Ecto neural progenitor cell (in vitro differentiated cells): ENCODE measurements around the gene ATF7IP2.
"Not testable (repeated sequence)": the region's sequence is repeated elsewhere in the genome, so short reads cannot be mapped to it uniquely, and the experiment has no call there.

ENCODE experiments used
- DNase-seq: peaks from one replicate; pipeline ENCODE4 v3.0.0-alpha.2; 2018; ENCODE audit warnings: low spot score

Gene ATF7IP2

GRCh38 chr16:10452208-10453158 is 66.6 kb downstream of the ATF7IP2 start:
- not testable (repeated sequence) for DNase-seq

GRCh38 chr16:10453159-10453510 is 67.3 kb downstream of the ATF7IP2 start:
- DNase-seq, result no peak

GRCh38 chr16:10465821-10466220 is 80.0 kb downstream of the ATF7IP2 start:
- no peak for DNase-seq

- no peak for DNase-seq
These were observed 80.5 kb downstream of the ATF7IP2 start for GRCh38 chr16:10466313-10466712.

GRCh38 chr16:10466861-10467260 is 81.0 kb downstream of the ATF7IP2 start:
- no peak for DNase-seq

GRCh38 chr16:10476636-10477035 is 90.8 kb downstream of the ATF7IP2 start:
- DNase-seq, result not testable (repeated sequence)

GRCh38 chr16:10480151-10480550 is 94.3 kb downstream of the ATF7IP2 start:
- no peak for DNase-seq

GRCh38 chr16:10485159-10485558 is 99.3 kb downstream of the ATF7IP2 start:
- no peak for DNase-seq

GRCh38 chr16:10485698-10486382 is 100.0 kb downstream of the ATF7IP2 start:
- DNase-seq, result no peak

GRCh38 chr16:10490141-10490540 is 104.3 kb downstream of the ATF7IP2 start:
- no peak for DNase-seq

- DNase-seq, result no peak
These were observed 107.4 kb downstream of the ATF7IP2 start for GRCh38 chr16:10493276-10493675.

GRCh38 chr16:10494343-10495030 is 108.6 kb downstream of the ATF7IP2 start:
- no peak for DNase-seq

GRCh38 chr16:10495031-10495345 is 109.1 kb downstream of the ATF7IP2 start:
- no peak for DNase-seq

GRCh38 chr16:10497132-10498101 is 111.6 kb downstream of the ATF7IP2 start:
- no peak for DNase-seq

- no peak for DNase-seq
These were observed 114.7 kb downstream of the ATF7IP2 start for GRCh38 chr16:10500582-10500981.

- DNase-seq, result no peak
These were observed 115.3 kb downstream of the ATF7IP2 start for GRCh38 chr16:10501016-10501607.

- DNase-seq, result no peak
These were observed 116.9 kb downstream of the ATF7IP2 start for GRCh38 chr16:10502776-10503175.

- DNase-seq, result no peak
These were observed 118.6 kb downstream of the ATF7IP2 start for GRCh38 chr16:10504404-10504885.

GRCh38 chr16:10505286-10505685 is 119.4 kb downstream of the ATF7IP2 start:
- DNase-seq, result not testable (repeated sequence)

GRCh38 chr16:10509534-10510025 is 123.7 kb downstream of the ATF7IP2 start:
- peak; percentile 62 for DNase-seq

- no peak for DNase-seq
These were observed 124.4 kb downstream of the ATF7IP2 start for GRCh38 chr16:10510279-10510678.
